IPS-NIHi7 (cell line): Measurements from ENCODE around the gene MAGEA9.
"Not testable (repeated sequence)": the region's sequence is repeated elsewhere in the genome, so short reads cannot be mapped to it uniquely, and the experiment has no call there.

Source experiments
- DNase-seq: peaks from one replicate; pipeline ENCODE4 v3.0.0; 2012; ENCODE audit warnings: mixed read lengths; ENCODE audit errors: extremely low spot score

Gene MAGEA9

GRCh38 chrX:149807747-149808458, 26.2 kb downstream of the MAGEA9 start:
- DNase-seq: no peak

GRCh38 chrX:149818652-149819051, 36.9 kb downstream of the MAGEA9 start:
- DNase-seq: no peak

- DNase-seq: no peak
Observed at GRCh38 chrX:149819371-149819770, 37.6 kb downstream of the MAGEA9 start.

GRCh38 chrX:149825424-149825823, 43.7 kb downstream of the MAGEA9 start:
- no peak for DNase-seq

- no peak for DNase-seq
Observed at GRCh38 chrX:149827254-149827653, 45.5 kb downstream of the MAGEA9 start.

- no peak for DNase-seq
Observed at GRCh38 chrX:149829751-149830191, 48.0 kb downstream of the MAGEA9 start.

- no peak for DNase-seq
Observed at GRCh38 chrX:149830192-149830873, 48.6 kb downstream of the MAGEA9 start.

GRCh38 chrX:149831473-149831872, 49.7 kb downstream of the MAGEA9 start:
- DNase-seq: no peak

- DNase-seq: not testable (repeated sequence)
Observed at GRCh38 chrX:149836728-149837127, 55.0 kb downstream of the MAGEA9 start.

GRCh38 chrX:149837167-149837566, 55.4 kb downstream of the MAGEA9 start:
- DNase-seq: no peak
